GM18867 (cell line): Measurements from ENCODE around the gene USP14.

Source experiments
- ATAC-seq: cut with Tn5 transposase; IDR thresholded peaks from one replicate; pipeline ENCODE4 v1.9.1; 2021; ENCODE audit warnings: mild to moderate bottlenecking, moderate library complexity; ENCODE audit not compliant: unreplicated experiment

USP14 gene

GRCh38 chr18:225745-226144, 67.4 kb downstream of the USP14 start:
- no peak for ATAC-seq

DNA sequence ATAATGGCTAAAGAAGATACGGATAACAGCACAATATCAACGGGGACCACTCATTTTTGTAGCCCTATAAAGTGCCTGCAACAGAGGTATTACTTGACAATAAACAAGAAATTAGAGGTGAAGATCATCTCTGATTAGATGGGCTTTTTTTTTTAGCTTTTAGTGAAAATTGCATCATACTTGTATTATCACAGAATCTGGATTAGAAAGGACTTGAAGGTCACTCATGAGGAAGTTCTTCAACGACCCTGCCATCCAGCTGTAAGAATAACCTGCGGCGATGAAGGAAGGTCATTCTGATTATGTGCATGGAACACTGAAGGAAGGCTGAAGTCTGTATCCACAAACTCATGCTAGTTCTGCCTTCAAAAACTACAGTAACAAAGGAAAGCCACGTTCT, 69.0 kb downstream of the USP14 start:
- no peak for ATAC-seq

DNA sequence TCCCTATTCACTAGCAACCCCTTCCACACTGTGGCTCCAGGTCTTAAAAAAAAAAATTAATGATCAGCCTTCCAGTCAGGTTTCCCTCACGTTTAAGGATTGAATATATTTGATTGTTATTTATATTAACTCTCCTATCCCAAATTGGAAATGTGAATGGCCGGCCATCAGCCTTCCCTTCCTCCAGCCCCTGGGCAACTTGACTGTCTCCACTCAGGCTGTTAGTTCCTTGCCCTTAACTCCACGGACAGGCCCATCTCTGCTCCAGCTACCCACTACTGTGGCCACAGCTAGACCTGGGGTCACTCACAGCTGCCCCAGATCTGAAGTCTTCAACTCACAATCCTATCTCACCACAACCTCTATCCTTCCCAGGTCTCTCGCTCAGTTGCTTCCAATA, 69.5 kb downstream of the USP14 start:
- ATAC-seq, result no peak

- no peak for ATAC-seq
These were observed 70.2 kb downstream of the USP14 start for GRCh38 chr18:228586-228985.

DNA sequence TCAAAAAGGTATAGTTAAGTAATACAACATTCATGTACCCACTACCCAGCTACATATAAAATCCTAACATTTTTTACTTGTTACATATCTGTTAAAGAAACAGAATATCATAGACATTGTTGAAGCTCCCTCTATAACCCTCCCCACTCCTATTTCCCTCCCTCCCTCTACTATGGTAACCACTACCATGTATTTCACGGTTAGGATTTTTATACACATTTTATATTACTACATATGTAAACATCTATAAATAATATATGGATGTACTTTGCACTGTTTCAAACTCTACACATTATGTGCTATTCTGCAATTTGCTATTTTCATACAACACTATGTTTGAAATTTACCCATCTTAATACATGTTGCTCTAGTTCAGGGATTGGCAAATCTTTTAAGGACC, 73.2 kb downstream of the USP14 start:
- no peak for ATAC-seq

DNA sequence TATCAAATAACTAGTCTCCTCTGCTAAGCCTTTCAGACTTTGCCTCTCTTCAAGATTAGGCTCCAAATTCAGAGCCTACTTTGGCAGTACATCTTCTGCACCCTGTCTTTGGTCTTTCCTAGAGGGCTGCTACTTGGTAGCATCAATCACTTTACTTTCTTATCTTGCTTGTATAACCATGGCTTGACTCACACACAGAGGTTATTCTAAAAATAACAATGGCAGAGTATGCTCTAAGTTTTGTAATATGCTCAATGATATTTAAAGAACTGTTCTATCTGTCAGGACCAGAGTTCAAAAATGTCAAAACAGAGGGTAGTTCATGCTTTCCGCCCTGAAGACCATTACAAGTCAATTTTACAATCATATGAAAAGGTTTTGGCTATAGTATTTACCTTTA, 81.8 kb downstream of the USP14 start:
- ATAC-seq, result no peak

DNA sequence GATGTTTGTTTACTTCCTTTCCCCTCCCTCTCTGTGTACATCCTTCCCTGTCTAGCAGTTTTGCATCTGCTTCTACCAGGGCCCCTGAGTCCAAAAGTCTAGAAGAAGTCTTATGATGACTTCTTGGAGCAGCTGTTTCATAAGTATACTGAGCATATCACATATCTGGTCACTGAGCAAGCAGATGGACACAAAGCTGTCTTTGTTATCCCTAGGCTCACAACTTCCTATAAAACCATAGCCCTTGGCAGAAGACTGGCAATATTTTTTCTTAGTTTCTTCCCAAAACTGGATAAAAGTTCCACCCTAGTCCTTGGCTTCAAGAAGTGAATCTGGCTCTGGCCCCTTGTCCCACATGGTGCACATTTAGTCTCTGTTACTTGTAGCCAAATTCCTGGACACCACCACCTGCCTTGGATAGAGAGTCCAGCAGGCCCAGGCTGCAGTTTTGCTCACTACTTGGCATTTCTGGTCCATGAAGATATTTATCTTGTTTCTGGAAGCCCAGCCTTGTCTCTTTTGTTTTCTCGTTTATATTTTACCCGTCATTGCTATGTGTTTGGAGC, 87.0 kb downstream of the USP14 start:
- ATAC-seq, result no peak

GRCh38 chr18:248053-248452, 89.7 kb downstream of the USP14 start:
- no peak for ATAC-seq

GRCh38 chr18:250685-251084, 92.3 kb downstream of the USP14 start:
- no peak for ATAC-seq

GRCh38 chr18:251572-251971, 93.2 kb downstream of the USP14 start:
- ATAC-seq, result no peak

- no peak for ATAC-seq
These were observed 94.8 kb downstream of the USP14 start for GRCh38 chr18:253121-253520.

- no peak for ATAC-seq
These were observed 96.8 kb downstream of the USP14 start for GRCh38 chr18:255171-255570.

GRCh38 chr18:260547-260946, 102.2 kb downstream of the USP14 start:
- no peak for ATAC-seq

- ATAC-seq, result no peak
These were observed 103.2 kb downstream of the USP14 start for GRCh38 chr18:261398-262073.
